Motor neuron (in vitro differentiated cells): Measurements from ENCODE around the gene CAMK2A. TPM values are rescaled to one million over a fixed set of nuclear protein-coding genes. Genes with fewer than 3 reads are reported as not detected.

Experiments
- ATAC-seq, 8 experiments: fragments of 200-7000 bp; cut with Tn5 transposase; replicated peaks in 6 of 8; 2 replicates each; pipeline ENCODE4 v1.8.0; 2021; ENCODE audit warnings: mild to moderate bottlenecking in 8 of 8, moderate library complexity in 8 of 8
- H3K27ac ChIP-seq, 2 donors: fragments of 250-450 bp; sonication (Bioruptor Pico); 2 replicates each; pipeline ENCODE4 v1.9.0; 2021; ENCODE audit warnings: antibody characterized with exemption in 2 of 2, mild to moderate bottlenecking in 2 of 2, moderate library complexity in 1 of 2
- H3K4me1 ChIP-seq, 2 donors: fragments of 250-450 bp; sonication (Bioruptor Pico); replicated peaks in 1 of 2; 2 replicates each; pipeline ENCODE4 v1.6.1; 2021; ENCODE audit warnings: antibody characterized with exemption in 2 of 2, mild to moderate bottlenecking in 2 of 2, moderate library complexity in 1 of 2
- H3K4me3 ChIP-seq, 5 donors: fragments of 250-450 bp; sonication (Bioruptor Pico); 2 replicates each; pipeline ENCODE4 v1.9.0; 2021; ENCODE audit warnings: antibody characterized with exemption in 5 of 5, mild to moderate bottlenecking in 5 of 5, moderate library complexity in 4 of 5
- WGBS, 10 experiments: fragments of 450-650 bp; shearing (Covaris generic); methylation state at CpG; one replicate each; pipeline ENCODE4 v1.0.0; 2022; 5-methylcytosine and 5-hydroxymethylcytosine counted together
- in situ Hi-C, 9 experiments: fragments of 400-800 bp; cut with MboI; loops; one replicate each; pipeline ENCODE4 v1.15.0; 2021; ENCODE audit warnings: low sequenced_read_pairs in 9 of 9, low pct_unique_long_range_greater_than_20kb in 2 of 9; ENCODE audit not compliant: unreplicated experiment in 9 of 9
- total RNA-seq, 8 experiments: library from RNA; unstranded; fragments of 300-600 nt; gene quantifications; 2 replicates each; pipeline versions ENCODE4 v1.2.3 to v1.2.4, GENCODE V29; 2022

Gene CAMK2A
- total RNA-seq, 8 experiments from 2014 or later, result 0.13 to 5.6 (median 2.7) TPM

DNA sequence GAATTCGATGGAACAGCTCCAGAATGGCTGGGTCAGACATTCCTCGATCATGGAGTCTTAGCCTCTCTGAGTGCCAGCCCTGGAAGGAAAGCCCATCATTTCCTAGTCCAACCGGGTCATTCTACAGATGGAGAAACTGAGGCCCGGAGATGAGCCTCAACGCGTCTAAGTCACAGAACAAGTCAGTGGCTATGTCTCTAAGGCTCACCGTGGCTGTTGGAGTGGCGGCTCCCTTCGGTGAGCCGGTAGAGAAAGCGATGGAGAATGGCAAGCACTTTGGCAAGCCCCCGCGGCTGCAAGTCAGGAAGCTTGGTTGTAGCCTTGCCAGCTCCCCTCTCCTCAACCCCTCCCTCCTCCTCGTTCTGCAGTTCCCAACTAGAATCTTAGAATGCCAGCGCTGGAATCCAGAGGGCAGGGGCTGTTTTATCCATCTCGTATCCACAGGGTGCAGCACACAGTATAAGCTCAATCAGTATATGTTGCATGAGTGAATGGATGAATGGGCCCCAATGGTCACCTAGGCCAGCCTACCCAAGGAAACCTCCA, 13.6 kb upstream of the CAMK2A start:
- 0 to 94% (median 36%) methylated on average over 1 to 10 of the region's 16 CpGs; no CpG with 5 or more reads in 3 of the 10 experiments for WGBS, 10 experiments
- Histone ChIP-seq H3K27ac (no peak overlapping the region), H3K4me3 (no peak overlapping the region), H3K4me1 (peaks cover 20 to 35% of the 10 kb centered on the region in 2 donors)
- in situ Hi-C loops, result no loop called here
- ATAC-seq, result no peak

DNA sequence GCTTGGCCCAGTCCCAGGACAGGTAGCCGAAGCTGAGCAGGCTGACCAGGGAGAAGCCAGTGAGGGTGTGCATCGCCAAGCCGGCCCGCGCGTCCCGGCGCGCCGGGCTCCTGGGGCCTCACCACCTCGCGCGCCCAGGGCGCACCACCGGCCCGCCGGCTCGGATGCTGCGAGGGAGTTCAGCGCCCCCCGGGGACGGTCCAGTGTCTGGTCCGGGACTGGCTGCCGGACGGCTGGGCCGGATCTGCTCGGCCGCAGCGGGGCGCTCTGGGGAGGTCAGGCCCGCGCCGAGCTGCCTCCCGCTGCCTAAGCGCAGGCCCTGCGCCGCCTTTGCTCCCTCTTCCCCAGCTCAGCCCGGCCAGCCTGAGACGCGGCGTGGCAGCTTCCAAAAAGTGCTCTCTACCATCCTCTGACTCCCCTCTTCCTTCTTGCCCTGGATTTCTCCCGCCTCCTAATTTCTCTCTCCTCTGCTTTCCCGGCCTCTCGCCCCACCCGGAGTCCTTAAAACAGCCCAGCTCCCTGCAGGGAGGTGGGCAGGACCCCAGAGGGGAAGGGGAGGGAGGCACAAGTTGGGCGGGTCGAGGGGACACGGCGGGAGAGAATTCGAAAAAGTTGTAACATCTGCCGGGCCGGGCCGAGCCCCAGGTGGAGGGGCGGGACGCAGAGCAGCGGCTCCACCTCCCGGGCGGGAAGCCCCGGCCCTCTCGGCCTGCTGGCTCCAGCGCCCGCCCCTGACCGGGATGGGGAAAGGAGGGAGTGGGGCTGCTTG, 12.9 kb upstream of the CAMK2A start, which contains the start of gene ARSI:
Gene ARSI (minus strand): TSS at position 605 of the 769 bp plus-strand sequence. CDS start 532 bp downstream, at position 73.
- WGBS, 10 experiments, result 3 to 60% methylated on average over 1 to 12 of the region's 63 CpGs; no CpG with 5 or more reads in 8 of the 10 experiments
- ATAC-seq, result peak; percentile 57 to 92 (median 70)
- in situ Hi-C loops, result no loop called here

DNA sequence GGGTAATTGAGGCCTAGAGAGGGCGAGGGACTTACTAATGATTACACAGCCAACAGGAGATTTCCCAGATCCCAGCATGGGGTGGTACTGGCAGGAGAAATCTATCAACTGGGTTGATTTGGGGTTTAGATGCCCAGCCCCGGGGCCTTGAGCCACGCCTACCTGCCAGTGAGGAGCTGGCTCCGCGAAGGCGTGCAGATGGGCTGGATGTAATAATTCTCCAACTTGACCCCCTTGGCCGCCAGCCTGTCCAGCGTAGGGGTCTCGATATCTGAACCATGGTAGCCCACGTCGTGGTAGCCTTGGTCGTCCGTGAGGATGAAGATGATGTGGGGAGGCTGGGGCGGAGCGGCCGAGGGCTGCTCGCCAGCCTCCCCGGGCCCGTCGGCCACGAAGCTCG, 12.3 kb upstream of the CAMK2A start:
- H3K4me1 ChIP-seq, result peaks cover 18 to 32% of the 10 kb centered on the region in 2 donors
- in situ Hi-C loops, result no loop called here
- H3K27ac ChIP-seq, result no peak overlapping the region
- no peak for ATAC-seq
- no peak overlapping the region for H3K4me3 ChIP-seq
- 17 to 100% (median 70%) methylated on average over 1 to 15 of the region's 22 CpGs; no CpG with 5 or more reads in 2 of the 10 experiments for WGBS, 10 experiments

More for the DNA sequence above, 12.9 kb upstream of the CAMK2A start, which contains the start of gene ARSI:
- Histone ChIP-seq H3K27ac (no peak within 1 kb of the TSS), H3K4me3 (no peak within 1 kb of the TSS), H3K4me1 (peaks cover 20 to 33% of the 10 kb centered on the region in 2 donors)

DNA sequence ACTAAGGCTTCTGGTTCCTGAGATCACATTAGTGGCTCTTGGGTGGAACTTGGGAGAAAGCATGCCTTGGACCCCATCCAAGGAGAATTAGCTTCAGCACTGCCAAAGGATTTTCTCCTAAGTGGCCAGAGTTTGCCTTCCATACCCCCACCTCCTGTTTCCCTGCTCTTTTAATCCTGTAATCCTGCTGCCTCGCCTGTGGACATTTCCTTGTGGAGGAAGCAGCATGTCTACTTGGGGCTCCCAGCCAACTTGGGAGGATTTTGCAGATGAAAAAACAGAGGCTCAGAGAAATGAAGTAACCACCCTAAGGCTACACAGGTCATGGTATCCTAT, 11.6 kb upstream of the CAMK2A start:
- Histone ChIP-seq H3K27ac (no peak overlapping the region), H3K4me1 (peaks cover 10 to 25% of the 10 kb centered on the region in 2 donors), H3K4me3 (no peak overlapping the region)
- in situ Hi-C loops, result no loop called here
- 86 to 100% (median 94%) methylated on average over 1 of the region's 1 CpG; no CpG with 5 or more reads in 6 of the 10 experiments for WGBS, 10 experiments
- ATAC-seq, result no peak

DNA sequence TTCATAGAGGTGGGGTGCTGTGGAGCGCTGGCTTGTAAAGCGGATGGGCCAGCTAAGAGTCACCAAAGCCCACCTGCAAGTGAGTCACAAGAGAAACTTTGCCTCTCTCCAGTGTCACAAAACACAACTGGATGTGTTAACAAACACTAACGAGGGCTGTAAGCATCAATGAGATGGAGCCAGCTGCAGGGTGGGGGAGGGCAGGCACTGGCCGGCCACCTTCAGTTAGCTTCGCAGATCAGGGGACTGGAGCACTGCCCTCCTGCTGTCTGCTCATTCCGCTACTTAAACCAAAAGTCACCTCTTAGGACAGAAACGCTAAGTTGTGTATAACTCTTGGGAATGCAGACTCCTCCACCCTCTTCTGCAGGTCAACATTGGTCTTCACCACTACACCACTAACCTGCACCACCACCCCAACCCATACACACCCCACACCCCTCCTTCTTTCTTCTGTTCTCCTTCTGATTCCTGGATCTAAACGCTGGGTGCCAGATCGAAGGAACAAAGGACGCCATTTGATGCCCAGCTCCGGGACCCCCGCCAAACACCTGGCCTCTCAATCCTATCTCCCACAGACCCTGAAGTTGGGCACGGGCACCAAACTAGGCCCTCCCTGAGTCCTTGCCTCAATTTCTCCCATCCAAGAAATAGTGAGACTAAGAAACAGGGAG, 11.1 kb upstream of the CAMK2A start:
- H3K4me3 ChIP-seq, result no peak overlapping the region
- no peak overlapping the region for H3K27ac ChIP-seq
- WGBS, 10 experiments, result 40 to 94% (median 68%) methylated on average over 1 to 10 of the region's 13 CpGs; no CpG with 5 or more reads in 5 of the 10 experiments
- no peak for ATAC-seq
- peaks cover 5 to 20% of the 10 kb centered on the region in 2 donors for H3K4me1 ChIP-seq
- in situ Hi-C loops, result no loop called here

DNA sequence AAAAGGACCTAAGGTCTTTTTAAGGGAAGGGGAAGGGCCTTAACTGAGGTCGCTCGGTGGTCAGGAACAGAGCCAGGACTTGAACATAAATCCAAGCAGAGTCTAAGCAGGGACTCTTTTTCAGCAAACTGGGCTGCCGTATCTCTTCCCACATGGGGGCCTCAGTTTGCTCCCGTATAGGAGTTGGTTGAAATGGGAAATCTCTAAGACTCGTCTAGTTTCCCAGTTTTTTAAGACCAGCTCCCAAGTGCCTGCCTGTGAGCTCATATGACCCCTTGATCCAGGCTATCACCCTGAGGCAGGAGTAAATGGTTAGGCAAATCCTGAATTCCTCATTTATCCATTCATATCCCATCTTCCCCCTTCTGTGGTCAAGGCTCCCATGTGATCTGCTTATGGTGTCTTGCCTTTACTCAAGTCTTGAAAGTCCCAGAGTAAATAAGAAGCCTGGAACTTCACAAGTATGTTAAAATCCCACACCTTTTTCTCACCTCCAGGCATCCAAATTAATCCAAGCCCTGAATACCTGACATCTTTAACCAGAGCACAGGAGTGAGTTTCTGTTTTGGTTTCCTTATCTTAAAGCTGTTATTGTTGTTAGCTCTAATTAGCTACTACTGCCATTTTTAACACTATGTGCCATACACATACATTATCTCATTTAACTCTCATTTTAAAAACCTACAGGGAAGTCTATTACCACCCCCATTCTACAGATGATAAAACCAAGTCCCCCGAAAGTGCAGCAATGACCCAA, 10.2 kb upstream of the CAMK2A start:
- H3K27ac ChIP-seq, result no peak overlapping the region
- no peak for ATAC-seq
- no peak overlapping the region for H3K4me3 ChIP-seq
- 53 to 100% (median 86%) methylated on average over 1 to 4 of the region's 6 CpGs; no CpG with 5 or more reads in 1 of the 10 experiments for WGBS, 10 experiments
- in situ Hi-C loops, result no loop called here
- H3K4me1 ChIP-seq, result peaks cover 0 to 20% of the 10 kb centered on the region in 2 donors

DNA sequence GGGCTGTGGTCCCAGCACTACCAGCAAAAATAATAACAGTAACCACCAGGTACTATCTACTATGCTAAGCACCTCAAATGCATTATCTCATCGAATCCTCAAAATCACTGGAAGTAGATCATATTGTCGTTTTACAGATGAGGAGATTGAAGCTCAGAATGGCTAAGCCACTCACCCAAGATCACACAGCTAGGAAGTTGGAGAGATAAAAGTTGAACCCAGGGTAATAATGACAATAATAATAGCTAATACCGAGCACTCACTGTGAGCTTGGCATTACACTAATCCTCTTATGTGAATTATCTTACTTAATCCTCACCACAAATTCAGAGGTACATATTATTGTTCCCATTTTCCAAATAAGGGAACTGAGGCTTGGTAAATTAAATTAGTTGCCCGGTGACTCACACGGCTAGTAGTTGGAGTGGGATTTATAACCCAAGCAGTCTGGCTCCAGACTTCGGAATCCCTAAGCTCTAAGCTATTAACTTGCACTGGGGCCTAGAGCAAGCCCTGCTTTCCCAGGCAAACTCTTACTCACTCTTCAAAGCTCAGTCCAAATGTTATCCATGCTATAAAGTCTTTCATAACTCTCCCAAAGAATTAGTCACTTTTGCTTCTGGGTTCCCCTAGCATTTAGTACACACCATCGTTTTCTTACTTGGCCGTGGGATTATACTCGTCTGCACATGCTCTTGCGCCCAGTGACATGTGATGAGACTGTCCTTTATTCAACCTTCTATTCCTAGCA, 9.3 kb upstream of the CAMK2A start:
- WGBS, 10 experiments, result 27 to 94% (median 85%) methylated on average over 1 to 10 of the region's 10 CpGs
- in situ Hi-C loops, result no loop called here
- no peak overlapping the region for H3K4me3 ChIP-seq
- peak in 1 of 8 experiments; percentile 7 for ATAC-seq
- H3K27ac ChIP-seq, result no peak overlapping the region
- peaks cover 0 to 20% of the 10 kb centered on the region in 2 donors for H3K4me1 ChIP-seq

DNA sequence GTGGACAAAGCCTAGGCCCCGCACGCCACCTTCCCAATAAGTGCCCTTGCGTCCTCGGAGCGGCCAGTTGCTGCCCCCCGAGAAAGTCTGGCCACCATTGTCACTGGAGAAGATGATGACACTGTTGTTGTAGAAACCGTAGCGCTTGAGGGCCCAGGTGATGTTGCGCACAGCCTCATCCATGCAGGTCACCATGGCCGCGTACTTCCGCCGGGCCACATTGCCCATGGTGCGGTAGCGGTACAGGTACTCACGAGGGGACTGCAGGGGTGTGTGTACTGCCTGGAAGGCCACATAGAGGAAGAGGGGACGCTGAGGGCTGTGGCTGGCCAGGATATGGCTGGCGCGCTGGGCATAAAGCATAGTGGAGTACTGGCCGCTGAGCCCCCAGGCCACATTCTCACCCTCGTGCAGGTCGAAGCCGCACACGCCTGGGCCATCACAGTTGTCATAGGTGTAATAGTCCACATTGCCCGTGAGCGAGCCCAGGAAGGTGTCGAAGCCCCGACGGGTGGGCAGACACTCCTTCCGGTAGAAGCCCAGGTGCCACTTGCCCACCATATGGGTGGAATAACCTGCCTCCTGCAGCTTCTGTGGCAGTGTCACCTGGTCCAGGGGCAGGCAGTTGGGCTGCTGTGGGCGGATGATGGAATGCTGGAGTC, 8.5 kb upstream of the CAMK2A start:
- in situ Hi-C loops, result no loop called here
- 72 to 100% (median 91%) methylated on average over 1 to 12 of the region's 31 CpGs; no CpG with 5 or more reads in 4 of the 10 experiments for WGBS, 10 experiments
- no peak overlapping the region for H3K27ac ChIP-seq
- H3K4me1 ChIP-seq, result peaks cover 4 to 17% of the 10 kb centered on the region in 2 donors
- ATAC-seq, result no peak
- no peak overlapping the region for H3K4me3 ChIP-seq

DNA sequence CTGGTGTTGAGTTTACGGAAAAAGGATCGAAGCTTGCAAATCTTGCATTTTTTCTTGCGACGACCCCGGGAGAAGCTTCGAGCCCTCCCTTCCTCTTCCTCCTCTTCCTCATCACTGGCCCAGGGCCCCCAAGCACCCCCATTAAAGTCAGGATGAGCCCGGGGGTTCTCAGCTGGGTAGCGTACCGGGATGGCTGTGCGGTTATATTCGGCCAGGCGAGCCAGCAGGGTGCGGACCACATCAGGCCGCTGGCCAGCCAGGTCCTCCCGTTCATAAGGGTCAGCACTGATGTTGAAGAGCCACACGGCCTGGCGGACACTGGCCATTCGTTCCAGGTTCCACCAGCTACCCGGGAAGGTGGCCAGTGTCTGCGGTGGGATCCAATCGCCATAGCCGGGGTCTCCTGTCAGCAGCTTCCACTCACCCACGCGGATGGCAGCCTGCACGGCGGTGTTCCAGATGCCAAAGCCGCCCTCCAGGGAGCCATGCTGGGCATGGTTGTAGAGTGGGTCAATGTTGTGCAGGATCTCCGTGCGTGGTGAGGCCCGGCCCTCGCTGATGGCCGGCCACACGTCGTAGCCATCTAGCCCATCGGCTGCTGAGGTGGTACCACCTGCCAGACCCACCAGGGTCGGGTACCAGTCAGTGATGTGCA, 7.8 kb upstream of the CAMK2A start:
- in situ Hi-C loops, result no loop called here
- H3K4me1 ChIP-seq, result peaks cover 11 to 12% of the 10 kb centered on the region in 2 donors
- WGBS, 10 experiments, result 88 to 100% (median 94%) methylated on average over 1 to 17 of the region's 36 CpGs; no CpG with 5 or more reads in 2 of the 10 experiments
- H3K4me3 ChIP-seq, result no peak overlapping the region
- no peak overlapping the region for H3K27ac ChIP-seq
- ATAC-seq, result no peak

DNA sequence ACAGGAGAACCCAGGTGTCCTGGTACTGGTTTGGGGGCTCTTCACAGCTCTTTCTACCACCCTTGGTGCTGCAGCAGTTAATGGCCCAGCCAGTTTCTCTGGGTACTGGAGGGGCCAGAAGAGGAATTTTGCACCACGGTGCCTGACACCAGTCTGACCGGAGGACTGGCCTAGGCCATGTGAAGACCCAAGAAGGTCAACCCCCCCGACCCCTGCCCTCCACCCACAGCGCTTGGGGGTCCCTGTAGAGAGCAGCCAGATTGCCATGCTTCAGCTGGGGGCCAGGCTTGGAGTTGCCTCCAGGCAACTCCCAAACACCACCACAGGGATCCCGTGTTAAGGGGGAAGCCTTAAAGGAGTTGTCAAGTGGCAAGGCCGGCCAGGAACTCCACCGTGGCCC, 6.9 kb upstream of the CAMK2A start:
- no peak for ATAC-seq
- no peak overlapping the region for H3K4me3 ChIP-seq
- no peak overlapping the region for H3K27ac ChIP-seq
- in situ Hi-C loops, result no loop called here
- H3K4me1 ChIP-seq, result peaks cover 16 to 20% of the 10 kb centered on the region in 2 donors
- WGBS, 10 experiments, result 76 to 100% (median 91%) methylated on average over 1 to 6 of the region's 7 CpGs; no CpG with 5 or more reads in 5 of the 10 experiments

DNA sequence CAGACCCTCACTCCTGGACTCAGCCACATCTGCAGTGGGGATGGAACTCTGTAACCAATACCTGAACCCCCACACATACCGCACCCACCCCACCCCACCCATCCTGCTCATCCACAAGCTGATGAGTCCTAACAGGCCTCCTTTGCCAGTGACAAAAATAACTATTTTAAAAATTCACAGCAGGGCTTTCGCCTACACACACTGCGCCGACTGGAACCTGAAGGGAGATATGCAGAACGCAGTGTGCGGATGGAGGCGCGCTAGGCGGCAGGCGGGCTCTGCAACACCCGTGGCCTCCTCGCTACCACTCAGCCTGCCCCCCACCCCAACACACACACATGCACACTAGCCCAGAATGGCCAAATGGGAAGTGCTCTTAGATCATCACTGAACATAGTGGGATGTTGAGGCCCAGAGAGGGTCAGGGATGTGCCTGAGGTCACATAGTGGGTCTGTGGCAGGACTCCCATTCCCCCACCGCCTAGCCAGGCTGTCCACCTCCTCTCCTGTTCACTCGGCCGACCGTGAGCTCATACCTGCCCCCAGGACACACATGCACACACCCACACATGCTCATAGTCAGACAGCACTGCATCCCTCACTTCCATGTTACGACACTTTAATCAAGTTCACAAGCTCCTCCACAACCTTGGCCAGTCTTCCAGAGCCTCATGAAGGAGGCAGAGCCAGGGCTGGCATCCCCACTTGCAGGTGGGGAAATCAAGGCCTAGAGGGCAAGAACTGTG, 6.3 kb upstream of the CAMK2A start:
- Histone ChIP-seq H3K4me1 (peaks cover 18 to 26% of the 10 kb centered on the region in 2 donors), H3K27ac (no peak overlapping the region), H3K4me3 (no peak overlapping the region)
- in situ Hi-C loops, result no loop called here
- WGBS, 10 experiments, result 20 to 100% (median 90%) methylated on average over 1 to 4 of the region's 17 CpGs; no CpG with 5 or more reads in 4 of the 10 experiments
- ATAC-seq, result peak in 3 of 8 experiments; percentile 22 to 67 (median 63)
